DND-41 (cell line): Measurements from ENCODE around the gene RIMS1.

Experiments
- ATAC-seq: fragments of 200-7000 bp; cut with Tn5 transposase; 3 replicates; pipeline ENCODE4 v1.9.1; 2021; ENCODE audit warnings: low read depth; ENCODE audit not compliant: insufficient read depth
- DNase-seq: peaks from one replicate; pipeline ENCODE4 v3.0.0-alpha.2; 2020
- H2AFZ ChIP-seq: 2 replicates; pipeline ENCODE4 v1.6.0; 2012; ENCODE audit warnings: low read depth, low read length
- H3K27ac ChIP-seq: 2 replicates; pipeline ENCODE4 v1.5.1; 2012; ENCODE audit warnings: low read length, inconsistent platforms
- H3K27me3 ChIP-seq: fragments of 200-600 bp; sonication (generic); 2 replicates; pipeline ENCODE4 v1.6.0; 2012; ENCODE audit warnings: low read length, mild to moderate bottlenecking, inconsistent platforms; ENCODE audit not compliant: insufficient read depth, poor library complexity
- H3K36me3 ChIP-seq: 2 replicates; pipeline ENCODE4 v1.5.1; 2012; ENCODE audit warnings: low read length, inconsistent platforms; ENCODE audit not compliant: insufficient read depth
- H3K4me1 ChIP-seq: 2 replicates; pipeline ENCODE4 v1.5.1; 2012; ENCODE audit warnings: mild to moderate bottlenecking, low read length; ENCODE audit not compliant: insufficient read depth
- H3K4me2 ChIP-seq: 2 replicates; pipeline ENCODE4 v1.6.0; 2012; ENCODE audit warnings: mild to moderate bottlenecking, moderate library complexity, low read length, inconsistent platforms; ENCODE audit not compliant: insufficient read depth
- H3K4me3 ChIP-seq, 2 experiments: fragments of 200-600 bp in 1 of 2; shearing (Covaris generic) in 1 of 2; 2 replicates each; pipeline ENCODE4 v1.5.1; 2012 to 2016; ENCODE audit warnings: inconsistent platforms in 2 of 2, low read length in 2 of 2, mild to moderate bottlenecking in 2 of 2, low read depth in 1 of 2, moderate library complexity in 1 of 2
- H3K79me2 ChIP-seq: 2 replicates; pipeline ENCODE4 v1.6.0; 2012; ENCODE audit warnings: low read length, inconsistent platforms; ENCODE audit not compliant: insufficient read depth
- H3K9ac ChIP-seq: 2 replicates; pipeline ENCODE4 v1.6.0; 2012; ENCODE audit warnings: low read depth, mild to moderate bottlenecking, inconsistent platforms, low read length, moderate library complexity
- H3K9me3 ChIP-seq: 2 replicates; pipeline ENCODE4 v1.5.1; 2012; ENCODE audit warnings: low read length, moderate library complexity, mild to moderate bottlenecking, inconsistent platforms; ENCODE audit not compliant: insufficient read depth, severe bottlenecking
- H4K20me1 ChIP-seq: 2 replicates; pipeline ENCODE4 v1.6.0; 2012; ENCODE audit warnings: low read length; ENCODE audit not compliant: insufficient read depth
- CTCF ChIP-seq: IDR thresholded peaks from 2 replicates; pipeline ENCODE4 v1.5.1; 2012; ENCODE audit warnings: borderline replicate concordance, low read length, moderate library complexity, mild to moderate bottlenecking; ENCODE audit not compliant: poor library complexity, severe bottlenecking; ENCODE audit errors: extremely low read depth
- EZH2 ChIP-seq: IDR thresholded peaks from 3 replicates; pipeline ENCODE4 v1.6.1; 2012; ENCODE audit warnings: borderline replicate concordance, low read depth, mild to moderate bottlenecking, moderate library complexity, low read length, inconsistent platforms; ENCODE audit not compliant: severe bottlenecking

RIMS1 gene

GRCh38 chr6:72390548-72390947 is 504.2 kb downstream of the RIMS1 start:
- TF ChIP-seq EZH2 (no peak), CTCF (no peak)
- ATAC-seq (no peak), DNase-seq (no peak)
- no peak overlapping the region for H3K4me3 ChIP-seq
- H3K36me3 ChIP-seq = no peaks in the 10 kb centered on the region
- H3K4me1 ChIP-seq = no peaks in the 10 kb centered on the region
- H3K79me2 ChIP-seq = no peaks in the 10 kb centered on the region
- H3K4me2 ChIP-seq = no peak overlapping the region
- no peak overlapping the region for H3K27ac ChIP-seq
- no peaks in the 10 kb centered on the region for H4K20me1 ChIP-seq
- H3K27me3 ChIP-seq = no peaks in the 10 kb centered on the region
- no peaks in the 10 kb centered on the region for H3K9me3 ChIP-seq
- no peak overlapping the region for H2AFZ ChIP-seq
- no peak overlapping the region for H3K9ac ChIP-seq

GRCh38 chr6:72401865-72402264 is 515.5 kb downstream of the RIMS1 start:
- Histone ChIP-seq H3K27me3 (no peaks in the 10 kb centered on the region), H3K79me2 (no peaks in the 10 kb centered on the region), H4K20me1 (no peaks in the 10 kb centered on the region), H3K4me2 (no peak overlapping the region), H3K9ac (no peak overlapping the region), H3K4me3 (no peak overlapping the region), H3K9me3 (no peaks in the 10 kb centered on the region), H3K4me1 (no peaks in the 10 kb centered on the region), H3K27ac (no peak overlapping the region), H3K36me3 (no peaks in the 10 kb centered on the region), H2AFZ (no peak overlapping the region)
- TF ChIP-seq EZH2 (no peak), CTCF (no peak)
- ATAC-seq (no peak), DNase-seq (no peak)

GRCh38 chr6:72403413-72403812 is 517.1 kb downstream of the RIMS1 start:
- H3K4me3 ChIP-seq = no peak overlapping the region
- TF ChIP-seq CTCF (no peak), EZH2 (no peak)
- H4K20me1 ChIP-seq = no peaks in the 10 kb centered on the region
- no peaks in the 10 kb centered on the region for H3K36me3 ChIP-seq
- no peak overlapping the region for H3K27ac ChIP-seq
- no peak overlapping the region for H3K4me2 ChIP-seq
- no peak overlapping the region for H3K9ac ChIP-seq
- no peaks in the 10 kb centered on the region for H3K4me1 ChIP-seq
- no peaks in the 10 kb centered on the region for H3K9me3 ChIP-seq
- H2AFZ ChIP-seq = no peak overlapping the region
- ATAC-seq (no peak), DNase-seq (no peak)
- no peaks in the 10 kb centered on the region for H3K27me3 ChIP-seq
- H3K79me2 ChIP-seq = no peaks in the 10 kb centered on the region

GRCh38 chr6:72406517-72406916 is 520.2 kb downstream of the RIMS1 start:
- Histone ChIP-seq H4K20me1 (no peaks in the 10 kb centered on the region), H2AFZ (no peak overlapping the region), H3K9ac (no peak overlapping the region), H3K9me3 (no peaks in the 10 kb centered on the region), H3K27me3 (peaks cover 2% of the 10 kb centered on the region), H3K4me2 (no peak overlapping the region), H3K36me3 (no peaks in the 10 kb centered on the region), H3K4me1 (no peaks in the 10 kb centered on the region), H3K79me2 (no peaks in the 10 kb centered on the region), H3K4me3 (no peak overlapping the region), H3K27ac (no peak overlapping the region)
- TF ChIP-seq CTCF = no peak
- no peak for TF ChIP-seq EZH2
- no peak for DNase-seq
- no peak for ATAC-seq
